SK-N-SH (cell line): ENCODE measurements around the gene MEAK7. TPM values are rescaled to one million over a fixed set of nuclear protein-coding genes. Genes with fewer than 3 reads are reported as not detected.

Source experiments
- CTCF ChIA-PET: fragments of 300-600, 350-600 bp; formaldehyde crosslinking; extraction: SDS; loops from one replicate; lab custom pipeline; 2021; lab: Yijun Ruan, JAX
- POLR2A ChIA-PET: fragments of 350-600 bp; sonication (Branson Sonifier 250); formaldehyde crosslinking; extraction: SDS; loops from one replicate; lab custom pipeline; 2020; ENCODE audit warnings: antibody characterized with exemption, inconsistent platforms; lab: Yijun Ruan, JAX
- DNase-seq: peaks from one replicate; pipeline ENCODE4 v3.0.0; 2012
- H2AFZ ChIP-seq: fragments of 200-600 bp; sonication (generic); 2 replicates; pipeline ENCODE4 v1.8.1; 2016; ENCODE audit warnings: antibody characterized with exemption, mild to moderate bottlenecking, low read depth
- H3F3A ChIP-seq: fragments of 200-600 bp; sonication (generic); replicated peaks from 2 replicates; pipeline ENCODE3; 2016; ENCODE audit warnings: antibody characterized with exemption, mild to moderate bottlenecking; ENCODE audit not compliant: insufficient read depth
- H3K27ac ChIP-seq, 2 experiments: fragments of 200-500 bp in 1 of 2; fragments of 200-600 bp in 1 of 2; sonication (Bioruptor generic) in 1 of 2; sonication (generic), shearing (Covaris generic) in 1 of 2; 2 replicates each; pipeline versions ENCODE4 v1.5.1 to v1.6.1; 2014 to 2016; ENCODE audit warnings: low read depth in 2 of 2, inconsistent platforms in 1 of 2, low read length in 1 of 2, mild to moderate bottlenecking in 1 of 2, mixed read lengths in 1 of 2
- H3K27me3 ChIP-seq: fragments of 200-600 bp; sonication (generic), shearing (Covaris generic); 2 replicates; pipeline ENCODE4 v1.6.1; 2016; ENCODE audit warnings: mixed run types; ENCODE audit not compliant: insufficient read depth
- H3K36me3 ChIP-seq, 2 experiments: fragments of 200-500 bp in 1 of 2; fragments of 200-600 bp in 1 of 2; sonication (Bioruptor generic) in 1 of 2; sonication (generic) in 1 of 2; replicated peaks in 1 of 2; 2 replicates each; pipeline versions ENCODE3 to v1.5.1; 2014 to 2016; ENCODE audit warnings: low read length in 1 of 2, mild to moderate bottlenecking in 1 of 2; ENCODE audit not compliant: insufficient read depth in 2 of 2, control insufficient read depth in 1 of 2
- H3K4me1 ChIP-seq, 2 experiments: fragments of 200-500 bp in 1 of 2; fragments of 200-600 bp in 1 of 2; sonication (Bioruptor generic) in 1 of 2; sonication (generic), shearing (Covaris generic) in 1 of 2; 2 replicates each; pipeline versions ENCODE4 v1.5.1 to v1.6.1; 2014 to 2016; ENCODE audit warnings: low read depth in 1 of 2, low read length in 1 of 2, mixed run types in 1 of 2; ENCODE audit not compliant: insufficient read depth in 2 of 2, control insufficient read depth in 1 of 2
- H3K4me2 ChIP-seq: fragments of 200-600 bp; sonication (generic), shearing (Covaris generic); 2 replicates; pipeline ENCODE4 v1.6.1; 2017; ENCODE audit warnings: mixed run types
- H3K4me3 ChIP-seq, 2 experiments: fragments of 200-500 bp in 1 of 2; fragments of 200-600 bp in 1 of 2; sonication (Bioruptor generic) in 1 of 2; sonication (generic), shearing (Covaris generic) in 1 of 2; 2 replicates each; pipeline versions ENCODE4 v1.5.1 to v1.8.1; 2014 to 2016; ENCODE audit warnings: low read depth in 2 of 2, inconsistent platforms in 1 of 2, low read length in 1 of 2, mild to moderate bottlenecking in 1 of 2, mixed read lengths in 1 of 2, moderate library complexity in 1 of 2
- H3K79me2 ChIP-seq: fragments of 200-600 bp; sonication (generic); 2 replicates; pipeline ENCODE4 v1.8.1; 2017; ENCODE audit warnings: mild to moderate bottlenecking; ENCODE audit not compliant: insufficient read depth
- H3K9ac ChIP-seq: fragments of 200-600 bp; sonication (generic); 2 replicates; pipeline ENCODE4 v1.6.1; 2017; ENCODE audit warnings: mixed run types
- H3K9me2 ChIP-seq: fragments of 200-600 bp; sonication (generic); 2 replicates; pipeline ENCODE4 v1.6.1; 2017; ENCODE audit warnings: mixed run types
- H3K9me3 ChIP-seq: fragments of 200-600 bp; sonication (generic); 2 replicates; pipeline ENCODE4 v1.6.1; 2017; ENCODE audit warnings: mixed run types, mild to moderate bottlenecking, moderate library complexity
- H4K20me1 ChIP-seq: fragments of 200-600 bp; sonication (generic); 2 replicates; pipeline ENCODE4 v1.6.1; 2017; ENCODE audit warnings: mild to moderate bottlenecking, mixed run types; ENCODE audit not compliant: insufficient read depth
- CHD2 ChIP-seq: fragments of 150-350 bp; IDR thresholded peaks from 2 replicates; pipeline ENCODE4 v1.6.1; 2018; ENCODE audit warnings: low read length; ENCODE audit not compliant: partially characterized antibody
- EP300 ChIP-seq, 2 experiments: IDR thresholded peaks; 2 replicates each; pipeline versions ENCODE4 v1.4.0 to v1.6.1; 2012; ENCODE audit warnings: borderline replicate concordance in 1 of 2, low read depth in 1 of 2, low read length in 1 of 2
- EZH2phosphoT487 ChIP-seq: fragments of 200-600 bp; sonication (generic); IDR thresholded peaks from 2 replicates; pipeline ENCODE4 v1.6.1; 2017; ENCODE audit warnings: low read depth, mixed run types, mild to moderate bottlenecking, antibody characterized with exemption, moderate library complexity, borderline replicate concordance
- FOXJ3 ChIP-seq: sonication (generic); formaldehyde crosslinking; IDR thresholded peaks from 2 replicates; pipeline ENCODE4 v1.5.1; 2020; ENCODE audit warnings: mild to moderate bottlenecking, missing genetic modification reagents
- GABPA ChIP-seq: IDR thresholded peaks from 2 replicates; pipeline ENCODE4 v1.4.0; 2012; ENCODE audit warnings: low read depth, mild to moderate bottlenecking
- GATA2 ChIP-seq: sonication (generic); formaldehyde crosslinking; IDR thresholded peaks from 2 replicates; pipeline ENCODE4 v1.5.0; 2020; ENCODE audit warnings: mild to moderate bottlenecking, missing genetic modification reagents
- JUND ChIP-seq: IDR thresholded peaks from 2 replicates; pipeline ENCODE4 v1.4.0; 2012
- MXI1 ChIP-seq: IDR thresholded peaks from 2 replicates; pipeline ENCODE4 v1.6.1; 2012; ENCODE audit warnings: mild to moderate bottlenecking, low read depth, low read length, improper control_type of control experiment
- NFIC ChIP-seq: IDR thresholded peaks from 2 replicates; pipeline ENCODE4 v1.4.0; 2012; ENCODE audit warnings: borderline replicate concordance
- NRF1 ChIP-seq: IDR thresholded peaks from 2 replicates; pipeline ENCODE4 v1.6.1; 2012; ENCODE audit warnings: low read depth, mild to moderate bottlenecking, low read length
- RXRA ChIP-seq: IDR thresholded peaks from 2 replicates; pipeline ENCODE4 v1.4.0; 2012; ENCODE audit warnings: low read depth, mild to moderate bottlenecking, borderline replicate concordance
- SIN3A ChIP-seq: IDR thresholded peaks from 2 replicates; pipeline ENCODE4 v1.6.1; 2012; ENCODE audit warnings: low read depth, mild to moderate bottlenecking, low read length, moderate library complexity, borderline replicate concordance
- TEAD4 ChIP-seq: IDR thresholded peaks from 2 replicates; pipeline ENCODE4 v1.4.0; 2012; ENCODE audit warnings: mild to moderate bottlenecking, borderline replicate concordance; ENCODE audit not compliant: insufficient read depth
- WGBS: methylation state at CpG from one replicate; pipeline ENCODE4 v1.1.6; 2017; ENCODE audit warnings: low lambda C conversion rate; 5-methylcytosine and 5-hydroxymethylcytosine counted together
- polyA plus RNA-seq, 3 experiments: library from polyadenylated mRNA; depleted of rRNA; stranded (reverse); fragments of >200 nt; gene quantifications; 2 replicates each; pipeline ENCODE4 v1.2.3, GENCODE V29; 2012
- TF ChIP-seq, protein P1 (sequence below): fragments of 150-350 bp; IDR thresholded peaks from 2 replicates; pipeline ENCODE4 v1.6.1; 2017; ENCODE audit warnings: antibody characterized with exemption, low read length, low read depth, borderline replicate concordance
- TF ChIP-seq, protein P2 (sequence below): IDR thresholded peaks from 2 replicates; pipeline ENCODE4; 2012
- TF ChIP-seq, protein P3 (sequence below): IDR thresholded peaks from 2 replicates; pipeline ENCODE4 v1.6.1; 2012; ENCODE audit warnings: mild to moderate bottlenecking, low read depth, low read length, moderate library complexity

Gene MEAK7
- polyA plus RNA-seq, 1 of the 3 experiments (the other 2 are of a cell fraction): 11.9 TPM

DNA sequence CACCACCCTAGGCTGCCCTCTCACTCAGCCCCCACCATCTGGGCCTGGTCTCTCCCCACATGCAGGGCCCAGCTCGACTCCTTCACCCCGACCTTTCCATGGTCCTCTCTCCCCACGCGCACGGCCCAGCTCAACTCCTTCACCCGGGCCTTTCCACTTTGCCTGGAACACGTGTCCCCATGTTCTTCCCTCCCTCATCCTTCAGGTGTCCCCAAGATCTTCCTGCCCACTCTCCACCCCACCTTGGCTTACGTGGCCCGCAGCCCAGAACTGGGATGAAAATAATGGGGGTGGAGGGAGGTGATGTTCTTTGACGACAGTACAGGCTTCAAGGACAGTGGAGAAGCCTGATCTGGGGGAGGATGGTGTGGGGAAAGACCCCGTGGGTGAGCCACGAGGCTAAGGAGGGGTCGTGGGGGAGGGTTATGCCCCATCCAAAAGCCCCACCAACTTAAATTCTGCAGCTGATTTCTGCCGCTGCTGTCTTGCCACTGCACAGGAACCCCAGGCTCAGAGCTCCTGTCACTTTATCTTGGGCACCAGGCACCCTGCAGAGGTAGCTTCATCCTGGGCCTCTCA is 9.9 kb upstream of the MEAK7 start:
- Histone ChIP-seq H3K4me2 (no peak overlapping the region), H3K4me1 (peaks cover 6 to 8% of the 10 kb centered on the region in 2 experiments; a peak in 2 of 4 replicates), H3K36me3 (no peaks in the 10 kb centered on the region), H3K27me3 (no peaks in the 10 kb centered on the region), H3K4me3 (no peak overlapping the region), H3K9me2 (no peaks in the 10 kb centered on the region), H3K9me3 (no peaks in the 10 kb centered on the region), H3F3A (peaks cover 7% of the 10 kb centered on the region), H3K9ac (no peak overlapping the region), H4K20me1 (no peaks in the 10 kb centered on the region), H3K27ac (no peak overlapping the region), H3K79me2 (no peaks in the 10 kb centered on the region), H2AFZ (no peak overlapping the region)
- WGBS: 83% methylated on average over 14 of the region's 14 CpGs
- TF ChIP-seq SIN3A (no peak), FOXJ3 (no peak), GATA2 (no peak), EP300 (IDR thresholded peaks at IDR 0.05; ENCODE audit: borderline replicate concordance in 1 of 2, low read depth in 1 of 2, low read length in 1 of 2) (no peak)
- POLR2A ChIA-PET: no interaction called here
- no peak for DNase-seq
- CTCF ChIA-PET: interaction anchor here (1.4 to 5.1 kb wide), 5 partner anchors 9 to 237 kb away, joined by 4 to 79 read pairs (median 6); partner anchors contain the start of gene MEAK7

DNA sequence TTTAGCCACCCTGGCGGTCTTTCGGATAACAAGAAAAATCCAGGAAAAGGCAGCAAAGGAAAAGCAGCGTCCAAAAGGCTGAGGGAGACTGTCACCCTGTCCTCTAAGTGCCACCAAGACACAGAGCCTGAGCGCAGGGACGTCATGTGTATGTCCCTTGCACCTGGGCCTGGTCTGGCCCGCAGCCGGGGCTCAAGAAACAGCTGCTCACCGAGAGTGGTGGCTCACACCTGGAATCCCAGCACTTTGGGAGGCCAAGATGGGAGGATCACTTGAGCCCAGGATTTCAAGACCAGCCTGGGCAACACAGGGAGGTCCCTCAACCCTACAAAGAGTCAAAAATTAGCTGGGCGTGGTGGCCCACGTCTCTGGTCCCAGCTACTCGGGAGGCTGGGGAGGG is 9.2 kb upstream of the MEAK7 start:
- H3K9ac ChIP-seq: no peak overlapping the region
- TF ChIP-seq, protein P1, sequence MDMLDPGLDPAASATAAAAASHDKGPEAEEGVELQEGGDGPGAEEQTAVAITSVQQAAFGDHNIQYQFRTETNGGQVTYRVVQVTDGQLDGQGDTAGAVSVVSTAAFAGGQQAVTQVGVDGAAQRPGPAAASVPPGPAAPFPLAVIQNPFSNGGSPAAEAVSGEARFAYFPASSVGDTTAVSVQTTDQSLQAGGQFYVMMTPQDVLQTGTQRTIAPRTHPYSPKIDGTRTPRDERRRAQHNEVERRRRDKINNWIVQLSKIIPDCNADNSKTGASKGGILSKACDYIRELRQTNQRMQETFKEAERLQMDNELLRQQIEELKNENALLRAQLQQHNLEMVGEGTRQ: no peak
- no peak for TF ChIP-seq TEAD4
- no peak for TF ChIP-seq SIN3A
- TF ChIP-seq GATA2: no peak
- TF ChIP-seq, protein P2, sequence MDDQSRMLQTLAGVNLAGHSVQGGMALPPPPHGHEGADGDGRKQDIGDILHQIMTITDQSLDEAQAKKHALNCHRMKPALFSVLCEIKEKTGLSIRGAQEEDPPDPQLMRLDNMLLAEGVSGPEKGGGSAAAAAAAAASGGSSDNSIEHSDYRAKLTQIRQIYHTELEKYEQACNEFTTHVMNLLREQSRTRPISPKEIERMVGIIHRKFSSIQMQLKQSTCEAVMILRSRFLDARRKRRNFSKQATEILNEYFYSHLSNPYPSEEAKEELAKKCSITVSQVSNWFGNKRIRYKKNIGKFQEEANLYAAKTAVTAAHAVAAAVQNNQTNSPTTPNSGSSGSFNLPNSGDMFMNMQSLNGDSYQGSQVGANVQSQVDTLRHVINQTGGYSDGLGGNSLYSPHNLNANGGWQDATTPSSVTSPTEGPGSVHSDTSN: no peak
- TF ChIP-seq EP300 (IDR thresholded peaks at IDR 0.05; ENCODE audit: borderline replicate concordance in 1 of 2, low read depth in 1 of 2, low read length in 1 of 2): no peak
- no peak for TF ChIP-seq RXRA
- TF ChIP-seq CHD2: no peak
- TF ChIP-seq GABPA: no peak
- no peak for TF ChIP-seq NRF1
- no peak for TF ChIP-seq JUND
- no peak for TF ChIP-seq EZH2phosphoT487
- TF ChIP-seq, protein P3, sequence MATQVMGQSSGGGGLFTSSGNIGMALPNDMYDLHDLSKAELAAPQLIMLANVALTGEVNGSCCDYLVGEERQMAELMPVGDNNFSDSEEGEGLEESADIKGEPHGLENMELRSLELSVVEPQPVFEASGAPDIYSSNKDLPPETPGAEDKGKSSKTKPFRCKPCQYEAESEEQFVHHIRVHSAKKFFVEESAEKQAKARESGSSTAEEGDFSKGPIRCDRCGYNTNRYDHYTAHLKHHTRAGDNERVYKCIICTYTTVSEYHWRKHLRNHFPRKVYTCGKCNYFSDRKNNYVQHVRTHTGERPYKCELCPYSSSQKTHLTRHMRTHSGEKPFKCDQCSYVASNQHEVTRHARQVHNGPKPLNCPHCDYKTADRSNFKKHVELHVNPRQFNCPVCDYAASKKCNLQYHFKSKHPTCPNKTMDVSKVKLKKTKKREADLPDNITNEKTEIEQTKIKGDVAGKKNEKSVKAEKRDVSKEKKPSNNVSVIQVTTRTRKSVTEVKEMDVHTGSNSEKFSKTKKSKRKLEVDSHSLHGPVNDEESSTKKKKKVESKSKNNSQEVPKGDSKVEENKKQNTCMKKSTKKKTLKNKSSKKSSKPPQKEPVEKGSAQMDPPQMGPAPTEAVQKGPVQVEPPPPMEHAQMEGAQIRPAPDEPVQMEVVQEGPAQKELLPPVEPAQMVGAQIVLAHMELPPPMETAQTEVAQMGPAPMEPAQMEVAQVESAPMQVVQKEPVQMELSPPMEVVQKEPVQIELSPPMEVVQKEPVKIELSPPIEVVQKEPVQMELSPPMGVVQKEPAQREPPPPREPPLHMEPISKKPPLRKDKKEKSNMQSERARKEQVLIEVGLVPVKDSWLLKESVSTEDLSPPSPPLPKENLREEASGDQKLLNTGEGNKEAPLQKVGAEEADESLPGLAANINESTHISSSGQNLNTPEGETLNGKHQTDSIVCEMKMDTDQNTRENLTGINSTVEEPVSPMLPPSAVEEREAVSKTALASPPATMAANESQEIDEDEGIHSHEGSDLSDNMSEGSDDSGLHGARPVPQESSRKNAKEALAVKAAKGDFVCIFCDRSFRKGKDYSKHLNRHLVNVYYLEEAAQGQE: no peak
- no peak for TF ChIP-seq MXI1
- TF ChIP-seq NFIC: no peak
- no peak overlapping the region for H2AFZ ChIP-seq
- H3K4me2 ChIP-seq: no peak overlapping the region
- POLR2A ChIA-PET: no interaction called here
- no peak overlapping the region for H3K27ac ChIP-seq
- no peak overlapping the region for H3K4me3 ChIP-seq
- H3K4me1 ChIP-seq: peaks cover 6 to 8% of the 10 kb centered on the region in 2 experiments; a peak in 2 of 4 replicates
- CTCF ChIA-PET: interaction anchor here (1.4 to 5.1 kb wide), 7 partner anchors 8 to 457 kb away, joined by 4 to 79 read pairs (median 8); partner anchors contain the start of gene MEAK7
- H3K9me3 ChIP-seq: no peaks in the 10 kb centered on the region
- H3F3A ChIP-seq: peaks cover 7% of the 10 kb centered on the region
- DNase-seq: no peak
- WGBS: 96% methylated on average over 7 of the region's 11 CpGs
- no peaks in the 10 kb centered on the region for H3K27me3 ChIP-seq
- no peaks in the 10 kb centered on the region for H3K79me2 ChIP-seq
- H3K9me2 ChIP-seq: no peaks in the 10 kb centered on the region
- no peaks in the 10 kb centered on the region for H3K36me3 ChIP-seq
- no peaks in the 10 kb centered on the region for H4K20me1 ChIP-seq
